ENCODE measurements around the gene AGBL4. TPM values are rescaled to one million over a fixed set of nuclear protein-coding genes. Genes with fewer than 3 reads are reported as not detected.

The AGBL4 gene
- total and polyA plus RNA-seq, 2 of the 13 experiments (the other 11 are each of a cell fraction or from before 2014, with no cell fraction given), result not detected

- TF ChIP-seq ZNF570 (CRISPR knock-in tag; IDR thresholded peaks at IDR 0.05; ENCODE audit: borderline replicate concordance), result no peak
- no peak for TF ChIP-seq ELF1 (CRISPR knock-in tag; IDR thresholded peaks at IDR 0.05)
Observed at GRCh38 chr1:49225464-49225863, 798.3 kb downstream of the AGBL4 start (continued).

GRCh38 chr1:49213301-49213700 is 810.5 kb downstream of the AGBL4 start:
- no peak overlapping the region for H2AFZ ChIP-seq (ENCODE audit: low read length)
- no peaks in the 10 kb centered on the region for H3K79me2 ChIP-seq (ENCODE audit: insufficient read depth, low read length)
- no peaks in the 10 kb centered on the region for H3K4me1 ChIP-seq (ENCODE audit: insufficient read depth, low read length)
- ATAC-seq (no peak), FAIRE-seq (no peak), DNase-seq (ENCODE audit: low spot score) (no peak)
- intact Hi-C loops (cut with micrococcal nuclease; ENCODE audit: unreplicated experiment), result no loop called here
- 36% methylated on average over 4 of the region's 4 CpGs for WGBS (ENCODE audit: low lambda C conversion rate)
- H3K27me3 ChIP-seq (ENCODE audit: control insufficient read depth in 1 of 2, insufficient read depth in 2 of 2, low read length in 2 of 2), result no peaks in the 10 kb centered on the region
- H3K4me3 ChIP-seq (replicated peaks in 1 of 3; ENCODE audit: insufficient read depth in 1 of 3, low read depth in 2 of 3, low read length in 3 of 3), result no peak overlapping the region
- H3K36me3 ChIP-seq (replicated peaks in 1 of 2; ENCODE audit: control insufficient read depth in 1 of 2, insufficient read depth in 2 of 2, low read length in 2 of 2), result no peaks in the 10 kb centered on the region
- CTCF ChIA-PET (ENCODE audit: low intra/inter-chr PET ratio, low total read pairs), result no interaction called here
- no TSS peak for BruUV-seq (replicated peaks)
- POLR2A ChIA-PET, result no interaction called here
- H4K20me1 ChIP-seq (ENCODE audit: insufficient read depth, low read length), result no peaks in the 10 kb centered on the region
- no peak overlapping the region for H3K9ac ChIP-seq (ENCODE audit: insufficient read depth, low read depth, low read length)
- in situ Hi-C loops (cut with HindIII; ENCODE audit: extremely low pct_ligation_motif_present, low pct_unique_long_range_greater_than_20kb), result no loop called here
- no peak for TF ChIP-seq HOXD1 (CRISPR knock-in tag; IDR thresholded peaks at IDR 0.05)
- TF ChIP-seq ZNF703 (CRISPR knock-in tag; IDR thresholded peaks at IDR 0.05; ENCODE audit: borderline replicate concordance), result no peak
- no peak for TF ChIP-seq SNAI1 (CRISPR knock-in tag; IDR thresholded peaks at IDR 0.05; ENCODE audit: borderline replicate concordance)
- TF ChIP-seq ZZZ3 (CRISPR knock-in tag; IDR thresholded peaks at IDR 0.05; ENCODE audit: borderline replicate concordance), result no peak
- H3K27ac ChIP-seq (ENCODE audit: extremely low read length, insufficient read depth, low read length), result no peak overlapping the region
- H3K4me2 ChIP-seq (ENCODE audit: low read depth, low read length), result no peak overlapping the region
- peaks cover 87% of the 10 kb centered on the region for H3K9me3 ChIP-seq (ENCODE audit: low read length)

- H2AFZ ChIP-seq (ENCODE audit: low read length), result no peak overlapping the region
- H3K9me3 ChIP-seq (ENCODE audit: low read length), result peaks cover 84% of the 10 kb centered on the region
- ChIA-PET POLR2A (no interaction called here), CTCF (ENCODE audit: low intra/inter-chr PET ratio, low total read pairs) (no interaction called here)
- intact Hi-C loops (cut with micrococcal nuclease; ENCODE audit: unreplicated experiment) (no loop called here), in situ Hi-C loops (cut with HindIII; ENCODE audit: extremely low pct_ligation_motif_present, low pct_unique_long_range_greater_than_20kb) (no loop called here)
- H3K4me2 ChIP-seq (ENCODE audit: low read depth, low read length), result no peak overlapping the region
- H3K4me1 ChIP-seq (ENCODE audit: insufficient read depth, low read length), result no peaks in the 10 kb centered on the region
- no peak for FAIRE-seq
- H3K9ac ChIP-seq (ENCODE audit: insufficient read depth, low read depth, low read length), result no peak overlapping the region
- H4K20me1 ChIP-seq (ENCODE audit: insufficient read depth, low read length), result no peaks in the 10 kb centered on the region
- no peaks in the 10 kb centered on the region for H3K27me3 ChIP-seq (ENCODE audit: control insufficient read depth in 1 of 2, insufficient read depth in 2 of 2, low read length in 2 of 2)
- no peak for DNase-seq (ENCODE audit: low spot score)
- WGBS (ENCODE audit: low lambda C conversion rate), result 11% methylated on average over 4 of the region's 4 CpGs
- BruUV-seq (replicated peaks), result no TSS peak
- H3K36me3 ChIP-seq (replicated peaks in 1 of 2; ENCODE audit: control insufficient read depth in 1 of 2, insufficient read depth in 2 of 2, low read length in 2 of 2), result no peaks in the 10 kb centered on the region
- H3K27ac ChIP-seq (ENCODE audit: extremely low read length, insufficient read depth, low read length), result no peak overlapping the region
- H3K4me3 ChIP-seq (replicated peaks in 1 of 3; ENCODE audit: insufficient read depth in 1 of 3, low read depth in 2 of 3, low read length in 3 of 3), result no peak overlapping the region
- TF ChIP-seq ZBTB4 (CRISPR knock-in tag; IDR thresholded peaks at IDR 0.05; ENCODE audit: borderline replicate concordance) (no peak), POLR2G (IDR thresholded peaks at IDR 0.05; ENCODE audit: low read depth, low read length) (no peak), ZNF660 (CRISPR knock-in tag; IDR thresholded peaks at IDR 0.05; ENCODE audit: borderline replicate concordance, low read depth) (no peak), SOX5 (CRISPR knock-in tag; IDR thresholded peaks at IDR 0.05; ENCODE audit: borderline replicate concordance) (no peak), ZNF282 (IDR thresholded peaks at IDR 0.05; ENCODE audit: partially characterized antibody) (no peak), CENPT (CRISPR knock-in tag; IDR thresholded peaks at IDR 0.05; ENCODE audit: low read depth) (no peak), SIX4 (CRISPR knock-in tag; IDR thresholded peaks at IDR 0.05) (no peak), SNAPC2 (CRISPR knock-in tag; IDR thresholded peaks at IDR 0.05) (no peak), ZKSCAN8 (CRISPR knock-in tag; IDR thresholded peaks at IDR 0.05; ENCODE audit: borderline replicate concordance) (no peak), ZNF205 (CRISPR knock-in tag; IDR thresholded peaks at IDR 0.05) (no peak)
- no peak for ATAC-seq
- H3K79me2 ChIP-seq (ENCODE audit: insufficient read depth, low read length), result no peaks in the 10 kb centered on the region
Observed at GRCh38 chr1:49208712-49209111, 815.0 kb downstream of the AGBL4 start.
